ENCODE measurements around the gene CARD16.

Gene CARD16

DNA sequence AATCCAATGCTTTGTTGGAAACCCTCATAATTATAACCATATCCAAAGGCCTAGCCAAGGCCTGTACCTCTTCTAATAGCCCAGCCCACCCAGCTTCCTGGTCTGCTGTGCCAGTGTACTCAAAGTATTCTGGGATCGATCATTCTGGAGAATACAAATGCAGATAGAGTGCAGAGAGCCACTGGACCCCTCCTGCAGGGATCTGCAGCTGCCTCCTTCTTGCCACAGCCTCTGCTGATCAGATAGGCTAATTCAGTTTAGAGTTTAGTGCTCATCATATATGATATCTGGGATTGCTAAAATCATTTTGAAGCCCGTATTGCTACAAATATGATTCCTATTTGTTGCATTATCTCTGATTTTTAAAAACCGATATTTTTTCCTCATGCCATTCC, 39.7 kb downstream of the CARD16 start:
- CTCF ChIA-PET, result no interaction called here
- DNase-seq (ENCODE audit: extremely low spot score), result no peak
- POLR2A ChIA-PET, result no interaction called here
- no peak for TF ChIP-seq TARDBP (IDR thresholded peaks at IDR 0.05)

DNA sequence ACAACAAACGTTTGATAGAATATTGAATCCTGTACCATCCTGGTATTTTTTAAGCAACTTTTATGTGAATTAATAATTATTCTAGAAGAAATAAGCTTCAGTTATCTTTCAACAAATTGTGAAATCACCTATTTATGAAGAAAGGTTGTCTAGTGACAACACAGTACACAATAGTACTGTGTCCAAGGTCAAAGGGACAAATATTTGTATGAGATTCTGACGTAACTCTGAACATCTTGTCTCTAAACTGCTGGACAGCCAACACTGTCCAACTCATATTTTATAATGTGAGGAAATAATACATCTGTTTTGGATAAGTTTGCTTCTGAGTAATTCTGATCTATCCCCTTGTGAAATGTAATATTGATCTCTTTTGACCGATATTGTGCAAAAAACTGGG, 41.1 kb downstream of the CARD16 start:
- ChIA-PET CTCF (no interaction called here), POLR2A (no interaction called here)
- DNase-seq (ENCODE audit: extremely low spot score), result no peak
- TF ChIP-seq BHLHE40 (IDR thresholded peaks at IDR 0.05; ENCODE audit: borderline replicate concordance) (no peak), LEF1 (IDR thresholded peaks at IDR 0.05; ENCODE audit: borderline replicate concordance) (no peak), NFRKB (IDR thresholded peaks at IDR 0.05) (no peak), FOXA1 (IDR thresholded peaks at IDR 0.05) (no peak), SP1 (IDR thresholded peaks at IDR 0.05) (no peak), CTBP1 (IDR thresholded peaks at IDR 0.05; ENCODE audit: borderline replicate concordance) (no peak)
- TF ChIP-seq, protein P1, sequence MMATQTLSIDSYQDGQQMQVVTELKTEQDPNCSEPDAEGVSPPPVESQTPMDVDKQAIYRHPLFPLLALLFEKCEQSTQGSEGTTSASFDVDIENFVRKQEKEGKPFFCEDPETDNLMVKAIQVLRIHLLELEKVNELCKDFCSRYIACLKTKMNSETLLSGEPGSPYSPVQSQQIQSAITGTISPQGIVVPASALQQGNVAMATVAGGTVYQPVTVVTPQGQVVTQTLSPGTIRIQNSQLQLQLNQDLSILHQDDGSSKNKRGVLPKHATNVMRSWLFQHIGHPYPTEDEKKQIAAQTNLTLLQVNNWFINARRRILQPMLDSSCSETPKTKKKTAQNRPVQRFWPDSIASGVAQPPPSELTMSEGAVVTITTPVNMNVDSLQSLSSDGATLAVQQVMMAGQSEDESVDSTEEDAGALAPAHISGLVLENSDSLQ (IDR thresholded peaks at IDR 0.05), result no peak

DNA sequence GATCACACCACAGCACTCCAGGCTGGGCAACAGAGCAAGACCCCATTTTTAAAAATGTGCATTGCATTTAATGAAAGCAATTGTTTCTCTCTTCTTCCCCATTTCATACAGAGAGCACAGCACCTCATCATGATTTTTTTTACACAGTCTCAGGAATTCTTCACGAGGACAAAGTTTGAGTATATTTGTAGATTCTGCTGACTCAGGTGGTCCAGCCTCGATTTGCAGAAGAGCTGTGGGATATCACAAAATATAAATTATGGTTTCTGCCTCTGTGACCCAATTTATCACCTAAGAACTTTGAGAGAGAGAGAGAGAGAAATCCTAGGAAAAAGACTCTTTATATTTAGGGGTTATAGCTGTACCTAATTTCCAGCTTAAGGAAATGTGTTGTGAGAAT, 42.0 kb downstream of the CARD16 start:
- CTCF ChIA-PET, result no interaction called here
- POLR2A ChIA-PET, result no interaction called here
- TF ChIP-seq, protein P1 (IDR thresholded peaks at IDR 0.05), result no peak
- no peak for TF ChIP-seq HDGF (IDR thresholded peaks at IDR 0.05; ENCODE audit: borderline replicate concordance)
- DNase-seq (ENCODE audit: extremely low spot score), result no peak

DNA sequence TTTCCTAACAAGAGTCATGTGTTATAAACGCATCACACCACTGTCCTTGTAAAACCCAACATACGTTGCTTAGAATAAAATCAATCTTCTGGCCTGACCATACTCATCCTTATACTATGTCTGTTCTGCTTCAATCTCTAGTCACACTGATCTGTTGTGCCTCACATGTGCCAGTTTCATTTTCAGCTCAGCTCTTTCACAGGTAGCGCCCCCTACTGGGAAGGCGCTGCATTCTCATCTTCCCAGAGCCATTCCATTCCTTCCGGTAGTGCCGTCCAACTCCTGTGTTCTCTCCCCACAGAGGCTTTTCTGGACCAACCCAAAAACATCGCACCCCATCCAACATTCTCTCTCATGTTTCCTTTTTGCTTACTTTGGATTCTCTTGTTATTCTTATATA, 44.3 kb downstream of the CARD16 start:
- ChIA-PET POLR2A (no interaction called here), CTCF (no interaction called here)
- no peak for TF ChIP-seq FOXA1 (IDR thresholded peaks at IDR 0.05)
- TF ChIP-seq ELF4 (IDR thresholded peaks at IDR 0.05), result no peak
- no peak for TF ChIP-seq SP1 (IDR thresholded peaks at IDR 0.05)
- TF ChIP-seq CTBP1 (IDR thresholded peaks at IDR 0.05; ENCODE audit: borderline replicate concordance), result no peak
- TF ChIP-seq, protein P1 (IDR thresholded peaks at IDR 0.05), result no peak
- TF ChIP-seq NFRKB (IDR thresholded peaks at IDR 0.05), result no peak
- TF ChIP-seq SUZ12 (IDR thresholded peaks at IDR 0.05), result no peak
- TF ChIP-seq BHLHE40 (IDR thresholded peaks at IDR 0.05; ENCODE audit: borderline replicate concordance), result no peak
- TF ChIP-seq ZNF384 (IDR thresholded peaks at IDR 0.05), result no peak
- TF ChIP-seq L3MBTL2 (conservative IDR thresholded peaks at IDR 0.05), result no peak
- no peak for TF ChIP-seq FOXM1 (IDR thresholded peaks at IDR 0.05; ENCODE audit: borderline replicate concordance)
- no peak for TF ChIP-seq FOXK2 (IDR thresholded peaks at IDR 0.05)
- no peak for TF ChIP-seq ARNT (IDR thresholded peaks at IDR 0.05)
- no peak for TF ChIP-seq TARDBP (IDR thresholded peaks at IDR 0.05)
- no peak for TF ChIP-seq LEF1 (IDR thresholded peaks at IDR 0.05; ENCODE audit: borderline replicate concordance)
- no peak for TF ChIP-seq HDGF (IDR thresholded peaks at IDR 0.05; ENCODE audit: borderline replicate concordance)
- DNase-seq (ENCODE audit: extremely low spot score), result peak; percentile 38

DNA sequence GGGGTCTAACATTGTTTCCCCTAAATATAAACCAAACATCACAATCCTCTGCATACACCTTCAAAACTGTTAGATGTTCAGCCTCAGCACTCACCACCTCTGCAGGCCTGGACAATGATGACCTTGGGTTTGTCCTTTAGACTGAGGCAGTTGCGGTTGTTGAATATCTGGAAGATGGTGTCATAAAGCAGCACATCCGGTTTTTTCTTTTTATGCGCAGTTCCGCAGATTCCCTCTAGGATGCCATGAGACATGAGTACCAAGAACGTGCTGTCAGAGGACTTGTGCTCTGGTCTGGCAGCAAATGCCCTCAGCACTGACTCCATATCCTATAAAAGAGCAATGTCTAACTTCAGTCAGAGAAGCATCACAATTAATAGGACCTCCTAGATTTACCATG, 45.0 kb downstream of the CARD16 start:
- TF ChIP-seq BHLHE40 (IDR thresholded peaks at IDR 0.05; ENCODE audit: borderline replicate concordance) (no peak), L3MBTL2 (conservative IDR thresholded peaks at IDR 0.05) (no peak), FOXK2 (IDR thresholded peaks at IDR 0.05) (no peak), NFRKB (IDR thresholded peaks at IDR 0.05) (no peak), HDGF (IDR thresholded peaks at IDR 0.05; ENCODE audit: borderline replicate concordance) (no peak)
- POLR2A ChIA-PET, result no interaction called here
- CTCF ChIA-PET, result no interaction called here
- DNase-seq (ENCODE audit: extremely low spot score), result peak; percentile 10

- no peak for DNase-seq (ENCODE audit: extremely low spot score)
- ChIA-PET POLR2A (no interaction called here), CTCF (no interaction called here)
- TF ChIP-seq ARNT (IDR thresholded peaks at IDR 0.05) (no peak), TARDBP (IDR thresholded peaks at IDR 0.05) (no peak)
- TF ChIP-seq, protein P1 (IDR thresholded peaks at IDR 0.05), result no peak
These were observed 45.4 kb downstream of the CARD16 start for GRCh38 chr11:104999721-105000120.

DNA sequence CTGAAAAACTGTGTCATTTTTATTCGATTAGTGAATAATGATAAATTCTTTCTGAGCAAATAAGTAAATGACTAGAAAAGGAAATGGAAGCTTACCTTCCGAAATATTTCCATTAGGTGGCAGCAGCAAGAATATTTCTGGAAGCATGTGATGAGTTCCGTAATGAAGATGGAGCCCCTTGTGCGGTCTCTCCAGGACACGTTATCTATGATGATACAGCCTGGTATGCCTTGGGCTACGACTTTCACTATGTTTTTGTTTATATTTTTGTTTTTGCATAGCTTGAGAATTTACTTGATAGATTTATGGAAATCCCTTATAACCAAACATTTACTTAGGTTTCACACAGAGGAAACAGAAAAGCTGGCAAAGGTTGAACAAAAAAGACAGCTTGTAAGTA, 47.8 kb downstream of the CARD16 start:
- ChIA-PET POLR2A (no interaction called here), CTCF (no interaction called here)
- DNase-seq (ENCODE audit: extremely low spot score), result no peak
- TF ChIP-seq FOXK2 (IDR thresholded peaks at IDR 0.05), result no peak
- TF ChIP-seq ELF4 (IDR thresholded peaks at IDR 0.05), result no peak
- no peak for TF ChIP-seq TARDBP (IDR thresholded peaks at IDR 0.05)

DNA sequence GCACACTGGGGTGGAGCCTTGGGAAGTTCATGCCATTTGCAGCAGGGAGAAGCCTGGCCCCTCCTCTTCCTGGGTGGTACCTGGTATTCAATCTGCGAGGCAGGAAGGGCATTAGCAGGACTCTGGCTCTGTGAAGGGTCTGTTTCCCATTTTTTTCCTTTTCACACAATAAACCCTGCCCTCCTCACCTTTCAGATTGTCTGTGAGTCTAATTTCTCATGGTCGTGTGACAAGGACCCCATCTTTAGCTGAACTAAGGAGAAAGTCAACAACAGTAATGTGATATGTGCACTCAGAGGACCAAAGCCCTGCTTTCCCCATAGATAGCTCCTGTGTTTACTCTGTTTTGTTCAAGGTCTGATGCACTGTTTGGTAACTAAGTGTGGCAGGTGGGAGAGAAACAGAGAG, 50.1 kb downstream of the CARD16 start:
- CTCF ChIA-PET, result no interaction called here
- POLR2A ChIA-PET, result no interaction called here
- no peak for DNase-seq (ENCODE audit: extremely low spot score)
- TF ChIP-seq TARDBP (IDR thresholded peaks at IDR 0.05) (no peak), SP1 (IDR thresholded peaks at IDR 0.05) (no peak), FOXM1 (IDR thresholded peaks at IDR 0.05; ENCODE audit: borderline replicate concordance) (no peak), ZNF384 (IDR thresholded peaks at IDR 0.05) (no peak), LEF1 (IDR thresholded peaks at IDR 0.05; ENCODE audit: borderline replicate concordance) (no peak), FOXK2 (IDR thresholded peaks at IDR 0.05) (no peak), HDGF (IDR thresholded peaks at IDR 0.05; ENCODE audit: borderline replicate concordance) (no peak), ARNT (IDR thresholded peaks at IDR 0.05) (no peak), CTBP1 (IDR thresholded peaks at IDR 0.05; ENCODE audit: borderline replicate concordance) (no peak), NFRKB (IDR thresholded peaks at IDR 0.05) (no peak), ELF4 (IDR thresholded peaks at IDR 0.05) (no peak), L3MBTL2 (conservative IDR thresholded peaks at IDR 0.05) (no peak), SUZ12 (IDR thresholded peaks at IDR 0.05) (no peak)
- TF ChIP-seq, protein P1 (IDR thresholded peaks at IDR 0.05), result no peak

Measured in HEK293T (cell line).